K562 (cell line): ENCODE data around the gene ERBB4. TPM values are rescaled to one million over a fixed set of nuclear protein-coding genes. Genes with fewer than 3 reads are reported as not detected.

Experiments used
- E2F4 ChIP-seq: sonication (generic); formaldehyde crosslinking; IDR thresholded peaks from 2 replicates; pipeline ENCODE4 v1.8.0; 2022; ENCODE audit warnings: mild to moderate bottlenecking, low read depth, missing genetic modification reagents
- ETV6 ChIP-seq, 3 experiments: fragments of 150-350 bp in 1 of 3; sonication (generic) in 1 of 3; formaldehyde crosslinking in 1 of 3; IDR thresholded peaks; 2 replicates each; pipeline versions ENCODE4 v1.6.1 to v1.8.0; 2014 to 2022; ENCODE audit warnings: borderline replicate concordance in 2 of 3, low read depth in 2 of 3, antibody characterized with exemption in 1 of 3, low read length in 1 of 3, mild to moderate bottlenecking in 1 of 3, missing genetic modification reagents in 1 of 3
- FOXA3 ChIP-seq, 2 experiments: fragments of 450-650 bp in 1 of 2; sonication (generic) in 1 of 2; formaldehyde crosslinking; IDR thresholded peaks in 1 of 2; conservative IDR thresholded peaks in 1 of 2; 2 replicates each; pipeline versions ENCODE4 v1.4.0 to v1.8.0; 2020 to 2022; ENCODE audit warnings: mild to moderate bottlenecking in 2 of 2, missing genetic modification reagents in 1 of 2
- FOXK2 ChIP-seq, 2 experiments: fragments of 450-650 bp; IDR thresholded peaks in 1 of 2; conservative IDR thresholded peaks in 1 of 2; 2 replicates each; pipeline ENCODE4 v1.6.1; 2016; ENCODE audit warnings: low read depth in 2 of 2, mild to moderate bottlenecking in 1 of 2
- ZNF592 ChIP-seq: fragments of 450-650 bp; IDR thresholded peaks from 2 replicates; pipeline ENCODE4 v1.6.1; 2017; ENCODE audit warnings: antibody characterized with exemption, mild to moderate bottlenecking
- polyA plus RNA-seq, 8 experiments: library from polyadenylated mRNA; depleted of rRNA in 4 of 8; stranded (reverse) in 5 of 8; unstranded in 3 of 8; fragments of >200 nt; fragmentation: Nextera tagmentation in 2 of 8; fragmentation: Illumina TruSeq in 1 of 8; extraction: Ambion mirVana in 2 of 8; extraction: Trizol in 1 of 8; gene quantifications; 2 replicates each; pipeline versions ENCODE4 v1.2.1 to v1.2.3, GENCODE V29; 2011 to 2014; ENCODE audit warnings: inconsistent platforms in 1 of 8, missing spikeins in 1 of 8
- total RNA-seq, 7 experiments: library from RNA; depleted of rRNA in 6 of 7; stranded (reverse); fragments of >200 nt in 6 of 7; fragmentation: Illumina TruSeq in 2 of 7; extraction: Trizol in 2 of 7; gene quantifications; 2 replicates each; pipeline versions ENCODE4 v1.2.1 to v1.2.3, GENCODE V29; 2011 to 2021; ENCODE audit warnings: low replicate concordance in 1 of 7
- TF ChIP-seq, protein P1 (sequence below): sonication (generic); formaldehyde crosslinking; IDR thresholded peaks from 2 replicates; pipeline ENCODE4 v1.8.0; 2022; ENCODE audit warnings: mild to moderate bottlenecking, missing genetic modification reagents
- TF ChIP-seq, protein P2 (sequence below): conservative IDR thresholded peaks from 2 replicates; pipeline ENCODE4 v1.6.1; 2011; ENCODE audit warnings: low read depth, mild to moderate bottlenecking, low read length; ENCODE audit not compliant: control insufficient read depth

The ERBB4 gene
- total and polyA plus RNA-seq, 9 of the 15 experiments (the other 6 are each of a cell fraction or from before 2014, with no cell fraction given), result not detected

GRCh38 chr2:212441141-212441540 is 97.5 kb downstream of the ERBB4 start (continued):
- TF ChIP-seq ZNF592 (no peak), ETV6 (IDR thresholded peaks at IDR 0.05; ENCODE audit: borderline replicate concordance in 1 of 2, low read depth in 2 of 2, low read length in 1 of 2) (no peak), ETV6 (CRISPR knock-in tag; IDR thresholded peaks at IDR 0.05; ENCODE audit: borderline replicate concordance) (no peak), E2F4 (CRISPR knock-in tag) (no peak), FOXK2 (conservative IDR thresholded peaks at IDR 0.05 in 1 of 2, IDR thresholded peaks at IDR 0.05 in 1 of 2; ENCODE audit: low read depth in 2 of 2) (no peak), FOXA3 (CRISPR knock-in tag; conservative IDR thresholded peaks at IDR 0.05 in 1 of 2, IDR thresholded peaks at IDR 0.05 in 1 of 2) (no peak)
- TF ChIP-seq, protein P1, sequence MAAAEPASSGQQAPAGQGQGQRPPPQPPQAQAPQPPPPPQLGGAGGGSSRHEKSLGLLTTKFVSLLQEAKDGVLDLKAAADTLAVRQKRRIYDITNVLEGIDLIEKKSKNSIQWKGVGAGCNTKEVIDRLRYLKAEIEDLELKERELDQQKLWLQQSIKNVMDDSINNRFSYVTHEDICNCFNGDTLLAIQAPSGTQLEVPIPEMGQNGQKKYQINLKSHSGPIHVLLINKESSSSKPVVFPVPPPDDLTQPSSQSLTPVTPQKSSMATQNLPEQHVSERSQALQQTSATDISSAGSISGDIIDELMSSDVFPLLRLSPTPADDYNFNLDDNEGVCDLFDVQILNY (CRISPR knock-in tag), result no peak
- TF ChIP-seq, protein P2, sequence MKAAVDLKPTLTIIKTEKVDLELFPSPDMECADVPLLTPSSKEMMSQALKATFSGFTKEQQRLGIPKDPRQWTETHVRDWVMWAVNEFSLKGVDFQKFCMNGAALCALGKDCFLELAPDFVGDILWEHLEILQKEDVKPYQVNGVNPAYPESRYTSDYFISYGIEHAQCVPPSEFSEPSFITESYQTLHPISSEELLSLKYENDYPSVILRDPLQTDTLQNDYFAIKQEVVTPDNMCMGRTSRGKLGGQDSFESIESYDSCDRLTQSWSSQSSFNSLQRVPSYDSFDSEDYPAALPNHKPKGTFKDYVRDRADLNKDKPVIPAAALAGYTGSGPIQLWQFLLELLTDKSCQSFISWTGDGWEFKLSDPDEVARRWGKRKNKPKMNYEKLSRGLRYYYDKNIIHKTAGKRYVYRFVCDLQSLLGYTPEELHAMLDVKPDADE, result no peak
